Activated naive CD8-positive, alpha-beta T cell treated with anti-CD3 and anti-CD28 coated beads for 36 hours (primary cell): Measurements from ENCODE around the gene LIM2. TPM values are rescaled to one million over a fixed set of nuclear protein-coding genes. Genes with fewer than 3 reads are reported as not detected.
A peak's percentile ranks its signal among the peaks of the same experiment; 100 is the strongest.

ENCODE experiments used
- DNase-seq: peaks from one replicate; pipeline ENCODE4 v3.0.0; 2021
- H3K27ac Mint-ChIP-seq: one replicate; pipeline ENCODE4 v1.8.0; 2022; ENCODE audit warnings: mild to moderate bottlenecking, moderate library complexity, mixed read lengths
- H3K27me3 Mint-ChIP-seq: one replicate; pipeline ENCODE4 v1.8.0; 2022; ENCODE audit warnings: mild to moderate bottlenecking, mixed read lengths
- H3K36me3 Mint-ChIP-seq: one replicate; pipeline ENCODE4 v1.8.0; 2021; ENCODE audit warnings: mild to moderate bottlenecking, mixed read lengths
- H3K4me1 Mint-ChIP-seq: one replicate; pipeline ENCODE4 v1.8.0; 2021; ENCODE audit warnings: mixed read lengths
- H3K4me3 Mint-ChIP-seq: one replicate; pipeline ENCODE4 v1.8.0; 2022; ENCODE audit warnings: mild to moderate bottlenecking, moderate library complexity, mixed read lengths
- H3K9me3 Mint-ChIP-seq: one replicate; pipeline ENCODE4 v1.8.0; 2022; ENCODE audit warnings: mixed read lengths
- total RNA-seq, 2 experiments: library from RNA; stranded (reverse); gene quantifications; one replicate each; pipeline ENCODE4 v1.2.3, GENCODE V29; 2021

Gene LIM2
- total RNA-seq, 2 experiments from 2014 or later = not detected

DNA sequence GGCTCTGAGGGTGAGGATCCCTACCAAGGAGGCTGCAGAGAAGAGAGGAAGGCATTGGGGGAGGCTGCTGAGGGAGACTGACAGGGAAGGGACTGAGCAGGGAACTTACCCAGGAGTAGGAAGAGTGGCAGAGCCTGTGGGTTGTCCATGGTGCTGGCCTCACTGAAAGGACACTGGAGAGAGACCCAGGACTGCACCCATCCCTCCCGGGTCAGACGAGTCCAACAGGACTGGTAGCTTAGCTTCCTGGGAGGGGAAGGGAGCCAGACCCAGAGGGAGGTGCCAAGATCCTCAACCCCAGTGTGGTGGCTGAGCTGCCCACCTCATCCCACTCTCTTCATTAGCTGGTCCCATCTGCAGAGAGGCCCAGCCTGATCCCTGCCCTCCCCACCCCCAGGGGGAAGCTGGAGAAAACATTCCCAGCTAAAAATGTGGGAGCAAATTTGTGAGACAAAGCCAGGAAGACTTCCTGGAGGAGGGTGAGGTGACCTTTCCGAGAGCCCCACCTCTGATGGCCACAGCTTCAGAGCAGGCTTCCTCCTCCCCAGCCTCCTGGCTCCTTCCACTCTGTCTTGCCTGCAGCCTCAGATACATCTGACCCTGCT lies 45.7 kb downstream of the LIM2 start, which contains the start of gene VSIG10L:
VSIG10L (minus strand) TSS at position 164 of the 605 bp plus-strand sequence; CDS start at position 149, 15 bp downstream.
- Mint-ChIP-seq H3K27me3 (peaks cover 5% of the 10 kb centered on the region), H3K4me1 (peaks cover 9% of the 10 kb centered on the region), H3K36me3 (peaks cover 2% of the 10 kb centered on the region), H3K27ac (no peak within 1 kb of the TSS), H3K9me3 (no peaks in the 10 kb centered on the region), H3K4me3 (peak within 1 kb of the TSS; percentile 22)
- DNase-seq = no peak

DNA sequence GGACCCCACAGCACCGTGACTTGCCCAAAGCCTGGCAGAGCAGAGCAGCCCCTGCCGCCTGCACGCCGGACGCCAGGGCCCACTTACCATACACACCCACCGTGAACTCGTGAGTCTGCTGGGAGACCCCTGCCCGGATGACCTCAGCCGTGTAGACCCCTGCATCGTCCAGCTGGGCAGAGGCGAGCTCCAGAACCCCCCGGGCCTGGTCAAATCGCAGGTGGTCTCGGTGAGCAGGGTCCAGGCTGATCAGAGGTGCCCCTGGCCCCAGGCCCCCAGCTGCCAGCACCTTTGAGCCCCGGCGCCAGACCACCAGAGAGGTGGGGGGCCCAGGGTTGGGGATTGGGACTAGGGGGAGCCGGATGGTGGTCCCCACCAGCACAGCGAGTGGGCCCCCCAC lies 46.7 kb downstream of the LIM2 start:
- no peak overlapping the region for H3K27ac Mint-ChIP-seq
- H3K27me3 Mint-ChIP-seq = peaks cover 9% of the 10 kb centered on the region
- no peaks in the 10 kb centered on the region for H3K9me3 Mint-ChIP-seq
- no peak for DNase-seq
- peaks cover 9% of the 10 kb centered on the region for H3K4me1 Mint-ChIP-seq
- H3K36me3 Mint-ChIP-seq = no peaks in the 10 kb centered on the region
- H3K4me3 Mint-ChIP-seq = peak overlapping the region; percentile 22

DNA sequence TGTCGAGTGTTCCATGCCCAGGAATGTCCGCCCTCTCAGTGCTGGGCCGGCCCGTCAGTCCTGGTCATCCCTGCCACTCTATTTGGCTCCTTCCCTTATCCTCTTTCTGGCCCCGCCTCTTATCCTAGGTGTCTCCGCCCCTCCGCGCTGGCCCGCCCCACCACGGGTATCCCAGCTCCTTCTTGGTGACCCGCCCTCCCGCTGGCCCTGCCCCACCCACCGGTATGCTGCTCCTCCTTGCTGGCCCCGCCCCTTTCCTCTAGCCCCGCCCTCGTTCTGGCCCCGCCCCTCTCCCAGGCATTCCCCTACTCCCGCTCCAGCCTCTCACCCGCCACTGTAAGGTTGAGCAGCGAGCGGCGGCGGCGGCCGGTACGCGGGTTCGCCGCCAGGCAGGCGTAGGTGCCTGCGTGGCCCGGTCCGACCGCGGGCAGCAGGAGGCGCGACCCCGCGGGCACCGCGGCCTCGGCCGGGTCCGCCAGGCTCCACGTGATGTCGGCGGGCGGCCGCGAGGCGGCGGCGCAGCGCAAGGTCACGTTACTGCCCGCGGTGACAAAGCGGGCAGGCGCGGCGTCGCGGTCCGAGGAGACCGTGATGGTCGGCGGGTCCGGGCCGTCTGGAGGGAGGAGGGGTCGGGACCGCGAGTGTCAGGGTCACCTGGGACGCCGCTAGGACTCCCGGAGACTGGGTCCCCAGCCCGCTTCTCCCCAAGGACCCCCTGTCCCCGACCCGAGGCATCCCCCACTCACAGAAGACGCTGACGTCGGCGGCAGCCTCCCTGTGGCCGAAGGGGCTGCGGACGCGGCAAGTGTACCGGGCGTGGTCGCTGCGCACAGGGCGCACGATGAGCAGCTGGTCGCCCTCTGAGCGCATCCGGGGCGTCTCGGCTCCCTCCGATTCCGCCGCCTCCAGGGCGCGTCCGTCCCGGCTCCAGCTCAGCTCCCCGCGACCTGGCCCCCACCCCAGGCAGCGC lies 47.8 kb downstream of the LIM2 start:
- peak overlapping the region; percentile 52 for H3K27ac Mint-ChIP-seq
- H3K4me3 Mint-ChIP-seq = peak overlapping the region; percentile 85
- H3K27me3 Mint-ChIP-seq = peaks cover 9% of the 10 kb centered on the region
- peaks cover 9% of the 10 kb centered on the region for H3K4me1 Mint-ChIP-seq
- peak; percentile 91 for DNase-seq
- H3K36me3 Mint-ChIP-seq = no peaks in the 10 kb centered on the region
- no peaks in the 10 kb centered on the region for H3K9me3 Mint-ChIP-seq

DNA sequence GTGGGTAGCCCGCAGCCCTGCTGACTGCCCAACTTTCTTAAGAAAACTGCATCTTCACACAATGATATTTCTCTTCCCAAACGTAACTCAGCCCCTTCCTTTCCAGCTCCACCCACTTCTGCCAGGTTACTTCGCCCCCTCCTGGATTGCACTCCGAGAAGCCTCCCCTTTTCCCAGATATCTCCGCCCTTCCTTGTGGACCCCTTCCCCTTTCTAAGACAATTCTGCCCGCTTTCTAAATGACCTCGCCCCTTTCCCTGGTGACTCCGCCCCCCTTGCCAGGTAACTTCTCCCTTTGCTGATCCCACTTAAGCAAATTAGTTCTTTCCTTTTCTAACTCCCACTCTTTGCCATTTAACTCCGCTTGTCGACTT lies 48.5 kb downstream of the LIM2 start:
- Mint-ChIP-seq H3K4me1 (peaks cover 9% of the 10 kb centered on the region), H3K36me3 (no peaks in the 10 kb centered on the region), H3K9me3 (no peaks in the 10 kb centered on the region), H3K27me3 (peaks cover 9% of the 10 kb centered on the region), H3K27ac (peak overlapping the region; percentile 52), H3K4me3 (peak overlapping the region; percentile 85)
- no peak for DNase-seq

DNA sequence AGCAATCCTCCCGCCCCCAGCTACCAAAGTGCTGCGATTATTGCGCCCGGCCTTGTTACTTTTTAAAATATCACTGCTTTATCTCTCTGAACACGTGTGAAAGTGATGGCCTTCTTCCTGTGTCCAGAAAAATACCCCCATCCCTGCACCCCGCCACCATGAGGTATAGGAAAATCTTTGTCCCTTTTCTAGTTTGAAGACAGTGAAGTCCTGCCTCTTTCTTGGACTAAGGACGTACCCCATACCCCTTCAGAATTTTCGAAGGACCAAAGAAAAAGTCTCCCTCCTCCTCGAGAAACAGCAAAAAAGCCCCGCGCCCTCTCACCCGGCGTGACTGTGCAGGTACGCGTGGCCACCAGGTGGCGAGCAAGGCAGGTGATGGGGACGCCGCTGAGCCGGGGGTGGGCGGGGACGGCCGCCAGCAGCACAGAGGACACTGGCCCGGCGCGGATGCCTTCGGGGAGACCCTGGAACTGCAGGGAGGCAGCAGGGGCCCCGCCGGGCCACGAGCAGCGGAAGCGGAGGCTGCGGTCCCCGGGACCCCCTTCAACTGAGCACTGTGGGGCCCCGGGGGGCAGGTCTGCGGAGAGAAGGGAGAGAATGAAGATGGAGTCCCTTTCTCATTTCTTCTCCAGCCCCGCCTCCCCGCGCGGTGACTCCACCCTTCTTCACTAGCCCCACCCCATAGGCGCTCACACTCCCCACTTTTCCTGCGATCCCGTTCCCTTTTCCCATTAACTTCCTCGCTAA lies 49.0 kb downstream of the LIM2 start:
- H3K27me3 Mint-ChIP-seq = peaks cover 9% of the 10 kb centered on the region
- H3K36me3 Mint-ChIP-seq = no peaks in the 10 kb centered on the region
- H3K9me3 Mint-ChIP-seq = no peaks in the 10 kb centered on the region
- H3K4me3 Mint-ChIP-seq = peak overlapping the region; percentile 85
- H3K27ac Mint-ChIP-seq = peak overlapping the region; percentile 71
- peaks cover 9% of the 10 kb centered on the region for H3K4me1 Mint-ChIP-seq
- peak; percentile 89 for DNase-seq

DNA sequence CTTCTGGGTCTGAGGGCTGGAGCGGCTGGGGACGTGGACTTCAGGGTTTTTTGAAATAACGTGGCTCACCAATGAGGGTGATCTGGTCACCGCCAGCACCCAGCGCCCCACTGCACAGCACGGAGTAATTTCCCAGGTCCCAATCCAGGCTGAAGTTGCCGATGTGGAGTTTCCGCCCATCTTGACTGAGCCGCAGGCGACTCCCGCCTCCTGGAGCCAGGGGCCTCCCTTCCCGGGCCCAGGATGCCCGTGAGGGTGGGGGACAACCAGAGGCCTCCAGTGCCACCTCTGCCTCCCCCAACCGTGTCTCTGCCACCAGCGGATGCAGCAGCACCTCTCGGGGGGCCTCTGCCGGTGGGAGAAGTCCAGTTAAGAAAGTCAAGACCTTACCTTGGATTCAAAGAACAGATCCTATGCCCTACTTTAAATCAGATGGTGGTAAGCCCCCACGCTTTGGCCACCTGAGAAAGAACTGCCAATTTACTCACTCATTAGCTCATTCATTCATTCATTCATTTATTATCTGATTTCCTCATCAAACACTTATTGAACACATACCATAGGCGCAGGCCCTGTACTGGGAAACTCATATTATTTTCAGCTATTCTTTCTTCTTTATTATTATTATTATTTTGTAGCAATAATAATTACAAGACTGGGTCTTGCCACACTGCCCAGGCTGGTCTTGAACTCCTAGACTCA lies 49.8 kb downstream of the LIM2 start:
- peak overlapping the region; percentile 85 for H3K4me3 Mint-ChIP-seq
- peaks cover 9% of the 10 kb centered on the region for H3K4me1 Mint-ChIP-seq
- H3K9me3 Mint-ChIP-seq = no peaks in the 10 kb centered on the region
- no peak for DNase-seq
- H3K27me3 Mint-ChIP-seq = peaks cover 9% of the 10 kb centered on the region
- peak overlapping the region; percentile 71 for H3K27ac Mint-ChIP-seq
- H3K36me3 Mint-ChIP-seq = no peaks in the 10 kb centered on the region

DNA sequence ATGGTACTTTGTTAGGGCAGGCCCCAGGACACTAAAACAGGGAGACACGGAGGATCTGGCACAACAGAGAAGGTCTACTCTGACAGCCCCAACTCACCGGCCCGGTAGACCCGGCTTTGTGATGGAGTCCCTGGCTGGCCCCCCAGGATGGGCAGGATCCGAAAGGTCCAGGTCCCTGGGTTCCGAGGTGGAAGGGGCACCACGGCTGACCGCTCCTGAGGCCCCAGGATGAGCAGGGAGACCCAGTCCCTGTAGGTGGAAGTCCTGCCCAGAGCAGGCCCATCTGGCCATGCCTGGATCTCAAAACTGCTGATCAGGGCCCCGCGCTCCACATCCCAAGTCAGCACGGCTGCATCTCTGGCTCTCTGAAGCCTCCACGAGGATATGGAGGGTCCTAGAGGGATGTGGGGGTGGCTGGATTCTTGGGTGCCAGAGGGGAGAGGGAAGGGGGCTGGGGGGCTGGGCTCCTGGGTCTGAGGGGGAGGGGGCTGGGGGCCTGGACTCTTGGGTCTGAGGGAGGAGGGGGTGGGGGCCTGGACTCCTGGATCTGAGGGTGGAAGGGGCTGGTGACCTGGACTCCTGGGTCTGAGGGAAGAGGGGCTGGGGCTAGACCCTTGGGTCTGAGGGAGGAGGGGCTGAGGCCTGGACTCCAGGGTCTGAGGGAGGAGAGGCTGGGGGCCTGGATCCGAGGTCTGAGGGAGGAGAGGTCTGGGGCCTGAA lies 50.5 kb downstream of the LIM2 start:
- H3K36me3 Mint-ChIP-seq = no peaks in the 10 kb centered on the region
- no peak overlapping the region for H3K27ac Mint-ChIP-seq
- no peaks in the 10 kb centered on the region for H3K9me3 Mint-ChIP-seq
- peaks cover 9% of the 10 kb centered on the region for H3K27me3 Mint-ChIP-seq
- peaks cover 9% of the 10 kb centered on the region for H3K4me1 Mint-ChIP-seq
- no peak for DNase-seq
- H3K4me3 Mint-ChIP-seq = no peak overlapping the region

DNA sequence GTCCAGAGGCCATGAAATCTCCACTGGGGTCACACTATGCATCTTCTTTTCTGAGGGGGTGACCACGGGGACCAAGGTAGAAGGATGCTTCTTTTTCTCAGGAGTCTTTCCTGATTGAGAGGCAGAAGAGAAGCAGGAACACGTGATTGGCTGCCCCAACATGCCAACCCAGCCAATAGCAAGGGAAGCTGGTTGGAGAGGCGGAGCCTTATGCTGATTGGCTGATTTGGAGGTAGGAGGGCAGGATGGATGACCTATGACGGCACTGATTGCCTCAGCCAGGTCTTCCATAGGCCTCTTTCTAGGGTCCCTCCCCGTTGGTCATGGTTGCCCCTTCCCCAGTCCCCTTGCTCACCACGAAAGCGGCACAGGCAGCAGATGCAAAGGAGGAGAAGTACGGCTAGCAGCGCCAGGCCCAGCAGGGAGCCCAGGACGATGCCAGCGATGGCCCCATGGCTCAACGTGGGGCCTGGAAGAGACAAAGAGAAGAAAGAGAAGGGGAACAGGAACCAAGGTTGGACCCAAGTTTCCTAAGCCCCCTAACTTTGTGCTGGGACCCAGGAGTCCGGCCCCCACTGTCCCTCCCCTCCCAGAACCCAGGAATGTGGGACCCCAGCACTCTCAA lies 53.8 kb downstream of the LIM2 start:
- Mint-ChIP-seq H3K4me1 (peaks cover 4% of the 10 kb centered on the region), H3K4me3 (no peak overlapping the region), H3K27me3 (peaks cover 28% of the 10 kb centered on the region), H3K36me3 (no peaks in the 10 kb centered on the region), H3K27ac (no peak overlapping the region), H3K9me3 (no peaks in the 10 kb centered on the region)
- DNase-seq = peak; percentile 30

DNA sequence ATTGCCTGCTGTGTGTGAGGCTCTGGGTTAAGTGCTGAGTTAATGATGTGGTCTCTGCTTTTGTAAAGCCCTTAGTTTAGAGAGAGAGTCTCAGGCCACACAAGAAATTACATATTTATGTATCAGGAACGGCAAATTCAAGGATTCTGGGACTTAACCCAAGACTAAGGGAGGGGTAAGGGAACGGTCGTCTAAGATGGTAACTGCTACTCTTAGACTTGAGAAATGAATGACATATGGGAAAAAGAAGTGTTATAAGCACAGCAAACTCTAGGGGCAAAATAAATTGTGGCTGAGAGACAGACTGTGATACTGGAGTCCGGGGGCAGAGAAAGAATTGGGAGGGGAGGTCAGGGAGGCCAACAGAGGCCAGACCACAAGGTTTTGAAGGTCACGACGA lies 56.1 kb downstream of the LIM2 start:
- peaks cover 3% of the 10 kb centered on the region for H3K4me1 Mint-ChIP-seq

DNA sequence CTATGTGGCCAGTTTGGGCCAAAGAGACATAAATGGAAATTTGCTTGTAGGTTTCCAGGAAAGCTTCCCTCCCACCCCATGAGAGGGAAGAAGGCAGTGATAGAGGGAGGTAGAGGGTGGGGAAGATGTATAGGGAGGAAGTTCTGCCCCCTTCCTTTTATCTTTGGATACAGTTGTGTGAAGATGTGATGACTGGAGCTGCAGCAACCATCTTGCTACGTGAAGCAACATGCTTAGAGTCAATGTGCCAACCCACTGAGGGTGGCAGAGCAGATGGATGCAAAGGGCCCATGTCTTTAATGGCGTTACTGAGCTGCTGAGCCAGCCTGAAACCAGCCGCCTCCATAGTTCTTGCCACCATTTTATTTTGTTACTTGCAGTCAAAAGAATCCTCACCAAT lies 56.6 kb downstream of the LIM2 start:
- Mint-ChIP-seq H3K4me1 (peaks cover 3% of the 10 kb centered on the region), H3K27ac (no peak overlapping the region), H3K9me3 (no peaks in the 10 kb centered on the region), H3K4me3 (no peak overlapping the region), H3K27me3 (peaks cover 52% of the 10 kb centered on the region), H3K36me3 (no peaks in the 10 kb centered on the region)
- DNase-seq = no peak

More for the DNA sequence above, 56.1 kb downstream of the LIM2 start:
- Mint-ChIP-seq H3K36me3 (no peaks in the 10 kb centered on the region), H3K4me3 (no peak overlapping the region), H3K27me3 (peaks cover 50% of the 10 kb centered on the region), H3K27ac (no peak overlapping the region), H3K9me3 (no peaks in the 10 kb centered on the region)
- no peak for DNase-seq

DNA sequence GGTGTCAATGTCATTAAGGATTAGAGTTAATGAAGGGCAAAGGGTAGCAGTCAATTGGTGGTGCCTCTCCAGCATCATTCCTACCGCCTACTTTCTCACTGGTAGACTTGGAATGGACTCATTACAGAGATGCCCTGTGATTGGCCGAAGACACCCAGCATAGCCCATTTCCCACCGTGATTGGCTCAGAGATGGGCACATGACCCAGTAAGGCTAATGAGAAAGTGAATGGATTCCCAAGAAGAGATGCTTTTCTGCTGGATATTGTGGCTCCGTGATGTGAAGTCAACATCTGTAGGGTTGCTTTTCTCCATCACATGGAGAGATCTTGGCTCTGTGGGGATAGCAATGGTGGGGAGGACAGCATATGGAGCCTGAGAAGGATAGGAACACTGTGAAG lies 57.4 kb downstream of the LIM2 start:
- Mint-ChIP-seq H3K27ac (no peak overlapping the region), H3K36me3 (no peaks in the 10 kb centered on the region), H3K27me3 (peaks cover 59% of the 10 kb centered on the region), H3K4me3 (no peak overlapping the region), H3K9me3 (no peaks in the 10 kb centered on the region), H3K4me1 (peaks cover 7% of the 10 kb centered on the region)
- no peak for DNase-seq
